Hepatocyte (in vitro differentiated cells): Measurements from ENCODE around the gene SLC33A1. TPM values are rescaled to one million over a fixed set of nuclear protein-coding genes. Genes with fewer than 3 reads are reported as not detected.

Experiments used
- DNase-seq: peaks from one replicate; pipeline ENCODE4 v3.0.0-alpha.2; 2016; ENCODE audit warnings: low spot score
- H2AFZ ChIP-seq: fragments of 200-600 bp; sonication (generic); 2 replicates; pipeline ENCODE4 v1.6.0; 2016; ENCODE audit warnings: antibody characterized with exemption, mild to moderate bottlenecking
- H3K27ac ChIP-seq: fragments of 200-600 bp; sonication (generic); 2 replicates; pipeline ENCODE4 v1.5.1; 2016; ENCODE audit warnings: mild to moderate bottlenecking
- H3K27me3 ChIP-seq: fragments of 200-600 bp; sonication (generic); 2 replicates; pipeline ENCODE4 v1.6.1; 2016
- H3K36me3 ChIP-seq: fragments of 200-600 bp; sonication (generic); replicated peaks from 2 replicates; pipeline ENCODE4 v1.5.1; 2016; ENCODE audit warnings: low read depth; ENCODE audit not compliant: insufficient read depth
- H3K4me1 ChIP-seq: fragments of 200-600 bp; sonication (generic); 2 replicates; pipeline ENCODE4 v1.5.1; 2016; ENCODE audit warnings: mild to moderate bottlenecking, moderate library complexity; ENCODE audit not compliant: insufficient read depth
- H3K4me2 ChIP-seq: fragments of 200-600 bp; sonication (generic); 2 replicates; pipeline ENCODE4 v1.6.0; 2016
- H3K4me3 ChIP-seq: fragments of 200-600 bp; sonication (generic); 2 replicates; pipeline ENCODE4 v1.5.1; 2016; ENCODE audit warnings: mild to moderate bottlenecking
- H3K79me2 ChIP-seq: fragments of 200-600 bp; sonication (generic); 2 replicates; pipeline ENCODE4 v1.6.0; 2017; ENCODE audit warnings: mild to moderate bottlenecking
- H3K9me2 ChIP-seq: fragments of 200-600 bp; sonication (generic); replicated peaks from 2 replicates; pipeline ENCODE4 v1.6.0; 2017; ENCODE audit warnings: mild to moderate bottlenecking; ENCODE audit not compliant: insufficient read depth
- H3K9me3 ChIP-seq: fragments of 200-600 bp; sonication (generic); 2 replicates; pipeline ENCODE4 v1.5.1; 2016; ENCODE audit warnings: low read depth, mild to moderate bottlenecking
- H4K20me1 ChIP-seq: fragments of 200-600 bp; sonication (generic); 2 replicates; pipeline ENCODE4 v1.6.0; 2016; ENCODE audit warnings: mild to moderate bottlenecking; ENCODE audit not compliant: insufficient read depth, poor library complexity, severe bottlenecking
- CTCF ChIP-seq: fragments of 200-600 bp; sonication (generic); IDR thresholded peaks from 2 replicates; pipeline ENCODE4 v1.5.1; 2016; ENCODE audit warnings: antibody characterized with exemption, mild to moderate bottlenecking; ENCODE audit not compliant: poor library complexity
- EZH2 ChIP-seq: fragments of 200-600 bp; sonication (generic); IDR thresholded peaks from 2 replicates; pipeline ENCODE4 v1.6.1; 2016; ENCODE audit warnings: antibody characterized with exemption, mild to moderate bottlenecking, borderline replicate concordance
- EZH2phosphoT487 ChIP-seq: fragments of 200-600 bp; sonication (generic); IDR thresholded peaks from one replicate; pipeline ENCODE4 v1.6.1; 2018; ENCODE audit warnings: antibody characterized with exemption, mild to moderate bottlenecking, low read depth, moderate library complexity; ENCODE audit not compliant: unreplicated experiment, severe bottlenecking
- WGBS: methylation state at CpG from one replicate; pipeline ENCODE4 v1.1.6; 2016; ENCODE audit warnings: low lambda C conversion rate; ENCODE audit errors: missing lambda C conversion rate; 5-methylcytosine and 5-hydroxymethylcytosine counted together
- polyA plus RNA-seq: library from polyadenylated mRNA; unstranded; fragments of >200 nt; fragmentation: Nextera tagmentation; extraction: Ambion mirVana; gene quantifications from 2 replicates; pipeline ENCODE4 v1.2.1, GENCODE V29; 2016
- total RNA-seq: library from RNA; depleted of rRNA; stranded (reverse); fragments of >200 nt; gene quantifications from 2 replicates; pipeline ENCODE4 v1.2.3, GENCODE V29; 2014

The SLC33A1 gene
- total and polyA plus RNA-seq, 2 experiments from 2014 or later: 20.0 to 46.5 TPM

GRCh38 chr3:155885292-155885691, 31.1 kb upstream of the SLC33A1 start:
- no peaks in the 10 kb centered on the region for H3K36me3 ChIP-seq
- no peak overlapping the region for H2AFZ ChIP-seq
- DNase-seq: no peak
- H4K20me1 ChIP-seq: peaks cover 13% of the 10 kb centered on the region
- no peak overlapping the region for H3K4me3 ChIP-seq
- H3K27me3 ChIP-seq: no peaks in the 10 kb centered on the region
- no peak for TF ChIP-seq EZH2
- TF ChIP-seq EZH2phosphoT487: no peak
- TF ChIP-seq CTCF: no peak
- no peaks in the 10 kb centered on the region for H3K9me2 ChIP-seq
- H3K79me2 ChIP-seq: peaks cover 98% of the 10 kb centered on the region
- H3K4me2 ChIP-seq: no peak overlapping the region
- no peaks in the 10 kb centered on the region for H3K9me3 ChIP-seq
- H3K4me1 ChIP-seq: peaks cover 4% of the 10 kb centered on the region
- H3K27ac ChIP-seq: no peak overlapping the region

GRCh38 chr3:155884292-155884691, 30.1 kb upstream of the SLC33A1 start:
- H2AFZ ChIP-seq: no peak overlapping the region
- H4K20me1 ChIP-seq: peaks cover 13% of the 10 kb centered on the region
- no peak overlapping the region for H3K27ac ChIP-seq
- no peak for DNase-seq
- no peaks in the 10 kb centered on the region for H3K9me2 ChIP-seq
- H3K36me3 ChIP-seq: no peaks in the 10 kb centered on the region
- WGBS: 85% methylated on average over 7 of the region's 7 CpGs
- no peak for TF ChIP-seq EZH2phosphoT487
- H3K9me3 ChIP-seq: no peaks in the 10 kb centered on the region
- no peaks in the 10 kb centered on the region for H3K4me1 ChIP-seq
- no peak overlapping the region for H3K4me2 ChIP-seq
- no peaks in the 10 kb centered on the region for H3K27me3 ChIP-seq
- peaks cover 98% of the 10 kb centered on the region for H3K79me2 ChIP-seq
- H3K4me3 ChIP-seq: no peak overlapping the region

GRCh38 chr3:155880286-155880685, 26.1 kb upstream of the SLC33A1 start:
- H3K4me2 ChIP-seq: no peak overlapping the region
- peaks cover 27% of the 10 kb centered on the region for H4K20me1 ChIP-seq
- H3K9me3 ChIP-seq: no peaks in the 10 kb centered on the region
- DNase-seq: no peak
- H3K27ac ChIP-seq: no peak overlapping the region
- H3K27me3 ChIP-seq: no peaks in the 10 kb centered on the region
- TF ChIP-seq CTCF (no peak), EZH2 (no peak), EZH2phosphoT487 (no peak)
- H2AFZ ChIP-seq: no peak overlapping the region
- no peaks in the 10 kb centered on the region for H3K9me2 ChIP-seq
- no peaks in the 10 kb centered on the region for H3K4me1 ChIP-seq
- no peak overlapping the region for H3K4me3 ChIP-seq
- peaks cover 100% of the 10 kb centered on the region for H3K79me2 ChIP-seq
- H3K36me3 ChIP-seq: no peaks in the 10 kb centered on the region

GRCh38 chr3:155876503-155876902, 22.3 kb upstream of the SLC33A1 start:
- Histone ChIP-seq H3K4me1 (peaks cover 15% of the 10 kb centered on the region), H3K36me3 (no peaks in the 10 kb centered on the region), H3K9me2 (no peaks in the 10 kb centered on the region), H4K20me1 (peaks cover 37% of the 10 kb centered on the region), H3K4me2 (no peak overlapping the region), H3K27ac (no peak overlapping the region), H3K9me3 (no peaks in the 10 kb centered on the region), H3K79me2 (peaks cover 100% of the 10 kb centered on the region), H3K4me3 (no peak overlapping the region), H2AFZ (no peak overlapping the region), H3K27me3 (no peaks in the 10 kb centered on the region)
- 97% methylated on average over 2 of the region's 2 CpGs for WGBS
- no peak for DNase-seq
- TF ChIP-seq EZH2: no peak
- TF ChIP-seq CTCF: no peak
- no peak for TF ChIP-seq EZH2phosphoT487
